ENCODE data around the gene KDM3A. TPM values are rescaled to one million over a fixed set of nuclear protein-coding genes. Genes with fewer than 3 reads are reported as not detected.
A peak's percentile ranks its signal among the peaks of the same experiment; 100 is the strongest.

KDM3A gene
- total RNA-seq, 1 donor from 2014 or later, result 59.9 TPM

- DNase-seq (ENCODE audit: low read depth), result no peak
These were observed 10.8 kb upstream of the KDM3A start for GRCh38 chr2:86430368-86430767.

GRCh38 chr2:86433137-86433536 is 8.0 kb upstream of the KDM3A start:
- DNase-seq (ENCODE audit: low read depth), result no peak

- no peak for DNase-seq (ENCODE audit: low read depth)
These were observed 6.9 kb upstream of the KDM3A start for GRCh38 chr2:86434290-86434689.

GRCh38 chr2:86435531-86435930 is 5.6 kb upstream of the KDM3A start:
- no peak for DNase-seq (ENCODE audit: low read depth)

GRCh38 chr2:86436328-86436727 is 4.8 kb upstream of the KDM3A start:
- no peak for DNase-seq (ENCODE audit: low read depth)

- DNase-seq (ENCODE audit: low read depth), result no peak
These were observed 1.1 kb upstream of the KDM3A start for GRCh38 chr2:86439879-86440630.

- DNase-seq (ENCODE audit: low read depth), result no peak
These were observed 266 bp downstream of the KDM3A start for GRCh38 chr2:86441392-86441881.

GRCh38 chr2:86441882-86442641 is 891 bp downstream of the KDM3A start:
- peak; percentile 29 for DNase-seq (ENCODE audit: low read depth)

- DNase-seq (ENCODE audit: low read depth), result peak; percentile 94
These were observed 1.5 kb downstream of the KDM3A start for GRCh38 chr2:86442642-86443005.

- DNase-seq (ENCODE audit: low read depth), result no peak
These were observed 2.6 kb downstream of the KDM3A start for GRCh38 chr2:86443631-86444350.

- DNase-seq (ENCODE audit: low read depth), result no peak
These were observed 4.3 kb downstream of the KDM3A start for GRCh38 chr2:86445436-86445835.

GRCh38 chr2:86446060-86446459 is 4.9 kb downstream of the KDM3A start:
- peak; percentile 60 for DNase-seq (ENCODE audit: low read depth)

- DNase-seq (ENCODE audit: low read depth), result peak; percentile 34
These were observed 12.7 kb downstream of the KDM3A start for GRCh38 chr2:86453836-86454235.

- no peak for DNase-seq (ENCODE audit: low read depth)
These were observed 13.1 kb downstream of the KDM3A start for GRCh38 chr2:86454238-86454637.

- no peak for DNase-seq (ENCODE audit: low read depth)
These were observed 14.0 kb downstream of the KDM3A start for GRCh38 chr2:86455181-86455580.

GRCh38 chr2:86461042-86461743 is 20.0 kb downstream of the KDM3A start:
- DNase-seq (ENCODE audit: low read depth), result no peak

- no peak for DNase-seq (ENCODE audit: low read depth)
These were observed 23.5 kb downstream of the KDM3A start for GRCh38 chr2:86464652-86465051.

GRCh38 chr2:86466306-86466705 is 25.1 kb downstream of the KDM3A start:
- no peak for DNase-seq (ENCODE audit: low read depth)

GRCh38 chr2:86468162-86469033 is 27.2 kb downstream of the KDM3A start:
- no peak for DNase-seq (ENCODE audit: low read depth)

GRCh38 chr2:86470890-86471289 is 29.7 kb downstream of the KDM3A start:
- DNase-seq (ENCODE audit: low read depth), result no peak

- no peak for DNase-seq (ENCODE audit: low read depth)
These were observed 30.5 kb downstream of the KDM3A start for GRCh38 chr2:86471637-86472036.

Measured in renal cortical epithelial cell (primary cell).